ENCODE measurements around the gene FNDC10. TPM values are rescaled to one million over a fixed set of nuclear protein-coding genes. Genes with fewer than 3 reads are reported as not detected.
A peak's percentile ranks its signal among the peaks of the same experiment; 100 is the strongest.

Gene FNDC10
- total and polyA plus RNA-seq, 9 of the 15 experiments (the other 6 are each of a cell fraction or from before 2014, with no cell fraction given), result 0.08 to 6.3 (median 1.6) TPM

DNA sequence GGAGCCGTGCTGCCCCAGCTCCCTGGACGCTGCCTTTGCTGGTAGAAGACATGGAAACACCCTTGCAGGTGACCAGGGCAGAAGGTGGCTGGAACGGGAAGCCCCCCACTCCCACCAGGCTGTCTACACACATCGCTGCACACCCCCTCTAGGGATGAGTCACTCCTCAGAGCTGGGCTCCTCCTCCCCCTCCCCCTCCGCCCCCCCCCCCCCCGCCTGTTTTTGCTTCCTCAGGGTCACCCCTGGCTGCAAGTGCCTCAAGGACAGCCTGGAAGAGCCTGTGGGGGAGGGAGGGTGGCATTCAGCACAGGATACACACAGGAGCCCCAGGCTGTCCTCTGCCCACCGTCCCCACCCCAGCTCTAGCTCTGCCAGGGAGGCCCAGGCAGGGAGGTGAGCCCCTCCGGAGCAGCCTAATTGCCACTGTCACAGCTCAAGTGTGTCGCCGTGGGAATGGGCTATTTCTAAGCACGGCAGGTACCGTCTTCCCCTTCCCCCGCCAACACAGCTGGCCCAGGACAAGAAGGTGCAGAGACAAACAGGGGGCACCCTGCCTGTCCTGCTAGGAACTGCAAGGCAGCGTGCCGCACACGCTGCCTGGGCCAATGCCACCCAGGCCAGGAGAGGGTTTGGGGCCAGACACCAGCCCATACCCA is 2.5 kb downstream of the FNDC10 start (continued):
- TF ChIP-seq PHF8 (IDR thresholded peaks at IDR 0.05; ENCODE audit: borderline replicate concordance, low read length) (peak; percentile 22; the same call in 1 of the 2 replicates), POLR2AphosphoS5 (IDR thresholded peaks at IDR 0.05; ENCODE audit: control insufficient read depth, insufficient read depth, low read depth, low read length) (no peak), NFE2 (IDR thresholded peaks at IDR 0.05; ENCODE audit: low read depth) (0 out of 2 replicates have a peak, but pooled peaks have one; percentile 6), PCBP1 (IDR thresholded peaks at IDR 0.05; ENCODE audit: low read depth, low read length, poor library complexity, severe bottlenecking) (peak; percentile 39), RBFOX2 (IDR thresholded peaks at IDR 0.05; ENCODE audit: low read depth, low read length) (peak; percentile 21; the same call in 1 of the 2 replicates), FOXK1 (CRISPR knock-in tag; IDR thresholded peaks at IDR 0.05; ENCODE audit: borderline replicate concordance) (no peak), CBX8 (IDR thresholded peaks at IDR 0.05; ENCODE audit: borderline replicate concordance, extremely low read depth, low read depth, low read length, poor library complexity, severe bottlenecking) (no peak), TCF3 (CRISPR knock-in tag; IDR thresholded peaks at IDR 0.05) (no peak), ZNF79 (CRISPR knock-in tag; IDR thresholded peaks at IDR 0.05; ENCODE audit: low read depth) (no peak), SNRNP70 (optimal IDR thresholded peaks at IDR 0.05; ENCODE audit: low read depth, low read length) (no peak), CREM (IDR thresholded peaks at IDR 0.05; ENCODE audit: low read depth) (peak; percentile 4; the same call in 1 of the 2 replicates), CBFA2T3 (IDR thresholded peaks at IDR 0.05) (0 out of 2 replicates have a peak, but pooled peaks have one; percentile 4), DIDO1 (tag; IDR thresholded peaks at IDR 0.05; ENCODE audit: low read depth) (no peak), EP300 (IDR thresholded peaks at IDR 0.05; ENCODE audit: low read length) (no peak), SMARCA4 (IDR thresholded peaks at IDR 0.05) (peak; percentile 44; the same call in 1 of the 2 replicates)
- TF ChIP-seq, protein P1, sequence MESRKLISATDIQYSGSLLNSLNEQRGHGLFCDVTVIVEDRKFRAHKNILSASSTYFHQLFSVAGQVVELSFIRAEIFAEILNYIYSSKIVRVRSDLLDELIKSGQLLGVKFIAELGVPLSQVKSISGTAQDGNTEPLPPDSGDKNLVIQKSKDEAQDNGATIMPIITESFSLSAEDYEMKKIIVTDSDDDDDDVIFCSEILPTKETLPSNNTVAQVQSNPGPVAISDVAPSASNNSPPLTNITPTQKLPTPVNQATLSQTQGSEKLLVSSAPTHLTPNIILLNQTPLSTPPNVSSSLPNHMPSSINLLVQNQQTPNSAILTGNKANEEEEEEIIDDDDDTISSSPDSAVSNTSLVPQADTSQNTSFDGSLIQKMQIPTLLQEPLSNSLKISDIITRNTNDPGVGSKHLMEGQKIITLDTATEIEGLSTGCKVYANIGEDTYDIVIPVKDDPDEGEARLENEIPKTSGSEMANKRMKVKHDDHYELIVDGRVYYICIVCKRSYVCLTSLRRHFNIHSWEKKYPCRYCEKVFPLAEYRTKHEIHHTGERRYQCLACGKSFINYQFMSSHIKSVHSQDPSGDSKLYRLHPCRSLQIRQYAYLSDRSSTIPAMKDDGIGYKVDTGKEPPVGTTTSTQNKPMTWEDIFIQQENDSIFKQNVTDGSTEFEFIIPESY (CRISPR knock-in tag; IDR thresholded peaks at IDR 0.05), result 0 out of 2 replicates have a peak, but pooled peaks have one; percentile 33
- TF ChIP-seq, protein P2, sequence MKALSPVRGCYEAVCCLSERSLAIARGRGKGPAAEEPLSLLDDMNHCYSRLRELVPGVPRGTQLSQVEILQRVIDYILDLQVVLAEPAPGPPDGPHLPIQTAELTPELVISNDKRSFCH (CRISPR knock-in tag; IDR thresholded peaks at IDR 0.05), result no peak
- TF ChIP-seq, protein P2 (tag; IDR thresholded peaks at IDR 0.05), result no peak
- TF ChIP-seq, protein P3, sequence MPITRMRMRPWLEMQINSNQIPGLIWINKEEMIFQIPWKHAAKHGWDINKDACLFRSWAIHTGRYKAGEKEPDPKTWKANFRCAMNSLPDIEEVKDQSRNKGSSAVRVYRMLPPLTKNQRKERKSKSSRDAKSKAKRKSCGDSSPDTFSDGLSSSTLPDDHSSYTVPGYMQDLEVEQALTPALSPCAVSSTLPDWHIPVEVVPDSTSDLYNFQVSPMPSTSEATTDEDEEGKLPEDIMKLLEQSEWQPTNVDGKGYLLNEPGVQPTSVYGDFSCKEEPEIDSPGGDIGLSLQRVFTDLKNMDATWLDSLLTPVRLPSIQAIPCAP (CRISPR knock-in tag; IDR thresholded peaks at IDR 0.05; ENCODE audit: borderline replicate concordance), result no peak
- TF ChIP-seq, protein P4, sequence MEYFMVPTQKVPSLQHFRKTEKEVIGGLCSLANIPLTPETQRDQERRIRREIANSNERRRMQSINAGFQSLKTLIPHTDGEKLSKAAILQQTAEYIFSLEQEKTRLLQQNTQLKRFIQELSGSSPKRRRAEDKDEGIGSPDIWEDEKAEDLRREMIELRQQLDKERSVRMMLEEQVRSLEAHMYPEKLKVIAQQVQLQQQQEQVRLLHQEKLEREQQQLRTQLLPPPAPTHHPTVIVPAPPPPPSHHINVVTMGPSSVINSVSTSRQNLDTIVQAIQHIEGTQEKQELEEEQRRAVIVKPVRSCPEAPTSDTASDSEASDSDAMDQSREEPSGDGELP (CRISPR knock-in tag; IDR thresholded peaks at IDR 0.05; ENCODE audit: borderline replicate concordance), result peak; percentile 72; the same call in 1 of the 2 replicates
- TF ChIP-seq, protein P5, sequence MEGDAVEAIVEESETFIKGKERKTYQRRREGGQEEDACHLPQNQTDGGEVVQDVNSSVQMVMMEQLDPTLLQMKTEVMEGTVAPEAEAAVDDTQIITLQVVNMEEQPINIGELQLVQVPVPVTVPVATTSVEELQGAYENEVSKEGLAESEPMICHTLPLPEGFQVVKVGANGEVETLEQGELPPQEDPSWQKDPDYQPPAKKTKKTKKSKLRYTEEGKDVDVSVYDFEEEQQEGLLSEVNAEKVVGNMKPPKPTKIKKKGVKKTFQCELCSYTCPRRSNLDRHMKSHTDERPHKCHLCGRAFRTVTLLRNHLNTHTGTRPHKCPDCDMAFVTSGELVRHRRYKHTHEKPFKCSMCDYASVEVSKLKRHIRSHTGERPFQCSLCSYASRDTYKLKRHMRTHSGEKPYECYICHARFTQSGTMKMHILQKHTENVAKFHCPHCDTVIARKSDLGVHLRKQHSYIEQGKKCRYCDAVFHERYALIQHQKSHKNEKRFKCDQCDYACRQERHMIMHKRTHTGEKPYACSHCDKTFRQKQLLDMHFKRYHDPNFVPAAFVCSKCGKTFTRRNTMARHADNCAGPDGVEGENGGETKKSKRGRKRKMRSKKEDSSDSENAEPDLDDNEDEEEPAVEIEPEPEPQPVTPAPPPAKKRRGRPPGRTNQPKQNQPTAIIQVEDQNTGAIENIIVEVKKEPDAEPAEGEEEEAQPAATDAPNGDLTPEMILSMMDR (IDR thresholded peaks at IDR 0.05 in 2 of 3, conservative IDR thresholded peaks at IDR 0.05 in 1 of 3; ENCODE audit: insufficient read depth in 2 of 3, low read depth in 1 of 3, low read length in 3 of 3), result peak; percentile 17 to 32 (median 21); a peak in 3 of 6 replicates

Data from K562 (cell line).